Measurements from ENCODE around the gene IGF2BP2. TPM values are rescaled to one million over a fixed set of nuclear protein-coding genes. Genes with fewer than 3 reads are reported as not detected.
"Not testable (repeated sequence)": the region's sequence is repeated elsewhere in the genome, so short reads cannot be mapped to it uniquely, and the experiment has no call there.

The IGF2BP2 gene
- total RNA-seq, 2 donors from 2014 or later, result 11.0 to 19.2 TPM

GRCh38 chr3:185699927-185700326 lies 124.9 kb downstream of the IGF2BP2 start:
- DNase-seq (ENCODE audit: low spot score), result no peak
- H3K4me3 ChIP-seq, result no peak overlapping the region
- peaks cover 0 to 5% of the 10 kb centered on the region in 2 donors for H3K4me1 ChIP-seq
- no peak overlapping the region for H3K27ac ChIP-seq
- no peaks in the 10 kb centered on the region for H3K36me3 ChIP-seq
- H3K27me3 ChIP-seq, result no peaks in the 10 kb centered on the region
- TF ChIP-seq, protein P1, sequence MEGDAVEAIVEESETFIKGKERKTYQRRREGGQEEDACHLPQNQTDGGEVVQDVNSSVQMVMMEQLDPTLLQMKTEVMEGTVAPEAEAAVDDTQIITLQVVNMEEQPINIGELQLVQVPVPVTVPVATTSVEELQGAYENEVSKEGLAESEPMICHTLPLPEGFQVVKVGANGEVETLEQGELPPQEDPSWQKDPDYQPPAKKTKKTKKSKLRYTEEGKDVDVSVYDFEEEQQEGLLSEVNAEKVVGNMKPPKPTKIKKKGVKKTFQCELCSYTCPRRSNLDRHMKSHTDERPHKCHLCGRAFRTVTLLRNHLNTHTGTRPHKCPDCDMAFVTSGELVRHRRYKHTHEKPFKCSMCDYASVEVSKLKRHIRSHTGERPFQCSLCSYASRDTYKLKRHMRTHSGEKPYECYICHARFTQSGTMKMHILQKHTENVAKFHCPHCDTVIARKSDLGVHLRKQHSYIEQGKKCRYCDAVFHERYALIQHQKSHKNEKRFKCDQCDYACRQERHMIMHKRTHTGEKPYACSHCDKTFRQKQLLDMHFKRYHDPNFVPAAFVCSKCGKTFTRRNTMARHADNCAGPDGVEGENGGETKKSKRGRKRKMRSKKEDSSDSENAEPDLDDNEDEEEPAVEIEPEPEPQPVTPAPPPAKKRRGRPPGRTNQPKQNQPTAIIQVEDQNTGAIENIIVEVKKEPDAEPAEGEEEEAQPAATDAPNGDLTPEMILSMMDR (IDR thresholded peaks at IDR 0.05), result no peak
- H3K9me3 ChIP-seq, result no peaks in the 10 kb centered on the region

DNA sequence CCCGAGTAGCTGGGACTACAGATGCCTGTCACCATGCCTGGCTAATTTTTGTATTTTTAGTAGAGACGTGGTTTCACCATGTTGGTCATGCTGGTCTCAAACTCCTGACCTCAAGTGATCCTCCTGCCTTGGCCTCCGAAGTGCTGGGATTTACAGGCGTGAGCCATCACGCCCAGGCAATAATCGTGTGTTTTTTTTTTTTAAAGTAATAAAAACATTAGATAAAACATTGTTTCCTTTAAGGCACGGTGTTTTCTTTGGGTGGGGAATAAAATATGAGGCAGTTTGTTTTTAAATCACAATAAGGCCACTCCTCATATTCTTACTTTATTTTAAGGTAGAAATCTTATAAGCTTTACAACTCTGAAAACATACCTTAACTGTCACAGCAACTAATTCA lies 127.6 kb downstream of the IGF2BP2 start:
- H3K4me3 ChIP-seq; H3K9me3 ChIP-seq; H3K27ac ChIP-seq; H3K4me1 ChIP-seq; DNase-seq (ENCODE audit: low spot score); H3K27me3 ChIP-seq; H3K36me3 ChIP-seq: not testable (repeated sequence)

- Histone ChIP-seq H3K27me3 (no peaks in the 10 kb centered on the region), H3K36me3 (no peaks in the 10 kb centered on the region), H3K9me3 (no peaks in the 10 kb centered on the region), H3K27ac (no peak overlapping the region), H3K4me1 (no peaks in the 10 kb centered on the region), H3K4me3 (no peak overlapping the region)
- DNase-seq (ENCODE audit: low spot score), result no peak
- TF ChIP-seq, protein P1 (IDR thresholded peaks at IDR 0.05), result no peak
Observed at GRCh38 chr3:185696039-185696438, 128.8 kb downstream of the IGF2BP2 start.

- H3K27me3 ChIP-seq, result no peaks in the 10 kb centered on the region
- H3K4me1 ChIP-seq, result no peaks in the 10 kb centered on the region
- H3K36me3 ChIP-seq, result no peaks in the 10 kb centered on the region
- no peak overlapping the region for H3K27ac ChIP-seq
- TF ChIP-seq, protein P1 (IDR thresholded peaks at IDR 0.05), result no peak
- H3K4me3 ChIP-seq, result no peak overlapping the region
- no peaks in the 10 kb centered on the region for H3K9me3 ChIP-seq
- no peak for DNase-seq (ENCODE audit: low spot score)
Observed at GRCh38 chr3:185693985-185694653, 130.7 kb downstream of the IGF2BP2 start.

GRCh38 chr3:185691622-185692021 lies 133.2 kb downstream of the IGF2BP2 start:
- Histone ChIP-seq H3K4me3 (no peak overlapping the region), H3K4me1 (no peaks in the 10 kb centered on the region), H3K27me3 (no peaks in the 10 kb centered on the region), H3K27ac (no peak overlapping the region), H3K9me3 (no peaks in the 10 kb centered on the region), H3K36me3 (peaks cover 2% of the 10 kb centered on the region)
- TF ChIP-seq, protein P1 (IDR thresholded peaks at IDR 0.05), result no peak
- no peak for DNase-seq (ENCODE audit: low spot score)

DNA sequence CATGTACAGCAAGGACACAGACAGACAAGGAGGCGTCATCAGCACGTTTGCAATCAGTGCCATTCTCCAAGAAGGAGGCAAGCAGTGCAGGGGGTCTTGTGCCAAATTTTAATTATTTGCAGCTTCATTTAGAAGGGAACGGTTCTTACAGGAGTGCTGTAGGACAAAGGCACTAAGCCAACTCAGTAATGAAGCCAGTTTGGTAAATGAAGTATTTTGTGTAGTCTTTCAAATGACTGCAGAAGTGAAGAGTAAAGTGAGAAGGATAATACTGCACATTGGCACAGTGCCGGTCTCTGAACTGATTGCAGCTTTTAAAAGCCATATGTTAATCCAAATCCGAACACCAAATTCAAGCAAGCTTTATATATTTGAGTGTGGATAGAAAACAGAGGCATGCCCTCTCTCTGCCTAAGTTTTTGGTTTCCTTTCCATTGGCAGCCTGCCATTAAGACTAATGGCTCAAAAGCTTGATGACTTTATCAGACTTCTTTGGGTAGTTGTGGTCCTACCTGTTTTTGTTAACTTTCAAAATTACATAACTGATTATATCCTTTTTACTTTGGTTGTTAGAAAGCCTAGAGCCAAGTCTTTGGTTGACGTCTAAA lies 137.5 kb downstream of the IGF2BP2 start:
- no peaks in the 10 kb centered on the region for H3K27me3 ChIP-seq
- peaks cover 4% of the 10 kb centered on the region for H3K36me3 ChIP-seq
- no peak overlapping the region for H3K4me3 ChIP-seq
- DNase-seq (ENCODE audit: low spot score), result no peak
- TF ChIP-seq, protein P1 (IDR thresholded peaks at IDR 0.05), result no peak
- H3K4me1 ChIP-seq, result no peaks in the 10 kb centered on the region
- no peaks in the 10 kb centered on the region for H3K9me3 ChIP-seq
- H3K27ac ChIP-seq, result no peak overlapping the region
